ENCODE results near the gene ZSCAN31.
"Not testable (repeated sequence)": the region's sequence is repeated elsewhere in the genome, so short reads cannot be mapped to it uniquely, and the experiment has no call there.

- TF ChIP-seq POLR2A (IDR thresholded peaks at IDR 0.05; ENCODE audit: low read length); GATA1 (IDR thresholded peaks at IDR 0.05; ENCODE audit: low read depth, low read length): not testable (repeated sequence)
Measured at GRCh38 chr6:28306363-28306762, 29.6 kb downstream of the ZSCAN31 start.
